Central memory CD4-positive, alpha-beta T cell (primary cell): ENCODE results near the gene SYNPO2.

Experiments used
- DNase-seq: peaks from one replicate; pipeline ENCODE4 v3.0.0; 2022

The SYNPO2 gene

GRCh38 chr4:118879409-118879808 lies 9.2 kb upstream of the SYNPO2 start:
- DNase-seq, result no peak

- no peak for DNase-seq
Measured at GRCh38 chr4:118881512-118882146, 7.0 kb upstream of the SYNPO2 start.

- no peak for DNase-seq
Measured at GRCh38 chr4:118883861-118884260, 4.8 kb upstream of the SYNPO2 start.

- DNase-seq, result no peak
Measured at GRCh38 chr4:118884716-118885115, 3.9 kb upstream of the SYNPO2 start.

- no peak for DNase-seq
Measured at GRCh38 chr4:118889312-118889691, 648 bp downstream of the SYNPO2 start.

GRCh38 chr4:118894034-118894433 lies 5.4 kb downstream of the SYNPO2 start:
- no peak for DNase-seq

GRCh38 chr4:118898221-118898620 lies 9.6 kb downstream of the SYNPO2 start:
- DNase-seq, result no peak

- DNase-seq, result no peak
Measured at GRCh38 chr4:118898684-118899138, 10.1 kb downstream of the SYNPO2 start.

- no peak for DNase-seq
Measured at GRCh38 chr4:118904418-118904817, 15.8 kb downstream of the SYNPO2 start.

- DNase-seq, result no peak
Measured at GRCh38 chr4:118904935-118905334, 16.3 kb downstream of the SYNPO2 start.

- no peak for DNase-seq
Measured at GRCh38 chr4:118905566-118905965, 16.9 kb downstream of the SYNPO2 start.

GRCh38 chr4:118909173-118909956 lies 20.7 kb downstream of the SYNPO2 start:
- no peak for DNase-seq

GRCh38 chr4:118910221-118910620 lies 21.6 kb downstream of the SYNPO2 start:
- no peak for DNase-seq

GRCh38 chr4:118911238-118911703 lies 22.6 kb downstream of the SYNPO2 start:
- DNase-seq, result no peak

- no peak for DNase-seq
Measured at GRCh38 chr4:118915468-118915867, 26.8 kb downstream of the SYNPO2 start.

- no peak for DNase-seq
Measured at GRCh38 chr4:118916691-118917289, 28.1 kb downstream of the SYNPO2 start.

- DNase-seq, result no peak
Measured at GRCh38 chr4:118917582-118917981, 28.9 kb downstream of the SYNPO2 start.

- no peak for DNase-seq
Measured at GRCh38 chr4:118918388-118918787, 29.7 kb downstream of the SYNPO2 start.

- DNase-seq, result no peak
Measured at GRCh38 chr4:118920247-118920646, 31.6 kb downstream of the SYNPO2 start.

- no peak for DNase-seq
Measured at GRCh38 chr4:118921786-118922185, 33.1 kb downstream of the SYNPO2 start.

GRCh38 chr4:118923891-118924290 lies 35.2 kb downstream of the SYNPO2 start:
- DNase-seq, result no peak

- no peak for DNase-seq
Measured at GRCh38 chr4:118927974-118928373, 39.3 kb downstream of the SYNPO2 start.

- no peak for DNase-seq
Measured at GRCh38 chr4:118930255-118930654, 41.6 kb downstream of the SYNPO2 start.

- DNase-seq, result no peak
Measured at GRCh38 chr4:118931786-118932185, 43.1 kb downstream of the SYNPO2 start.
